Measurements from ENCODE around the gene ZKSCAN2.

Gene ZKSCAN2

DNA sequence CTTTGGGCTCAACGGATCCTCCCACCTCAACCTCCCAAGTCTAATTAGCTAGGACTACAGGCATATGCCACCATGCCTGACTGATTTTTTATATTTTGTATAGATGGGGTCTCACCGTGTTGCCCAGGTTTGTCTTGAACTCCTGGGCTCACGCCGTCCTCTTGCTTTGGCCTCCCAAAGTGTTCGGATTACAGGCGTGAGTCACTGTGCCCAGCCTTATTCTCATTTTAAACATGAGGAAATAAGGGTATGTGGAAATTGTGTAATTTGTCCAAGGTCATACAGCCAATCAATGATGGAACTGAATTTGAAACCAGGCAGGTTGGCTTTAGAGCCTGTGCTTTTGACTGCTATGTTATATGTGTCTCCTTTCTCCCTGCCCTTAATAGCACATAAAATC is 68.3 kb downstream of the ZKSCAN2 start:
- H3K9me2 ChIP-seq (ENCODE audit: low read depth, low read length), result no peaks in the 10 kb centered on the region
- no peak overlapping the region for H3K9ac ChIP-seq (ENCODE audit: low read length)
- H3K4me2 ChIP-seq (ENCODE audit: low read length), result no peak overlapping the region
- H3F3A ChIP-seq (ENCODE audit: insufficient read depth, low read length), result no peaks in the 10 kb centered on the region
- no peak for TF ChIP-seq CTCF (IDR thresholded peaks at IDR 0.05; ENCODE audit: low read length)
- no peaks in the 10 kb centered on the region for H3K4me1 ChIP-seq (ENCODE audit: insufficient read depth, low read length, severe bottlenecking)
- no peaks in the 10 kb centered on the region for H3K79me2 ChIP-seq (ENCODE audit: insufficient read depth, low read length)
- H3K27me3 ChIP-seq (ENCODE audit: insufficient read depth, low read length), result no peaks in the 10 kb centered on the region
- H2AFZ ChIP-seq (ENCODE audit: low read length), result no peak overlapping the region
- H3K27ac ChIP-seq (ENCODE audit: low read depth, low read length, poor library complexity, severe bottlenecking), result no peak overlapping the region
- no peak overlapping the region for H3K4me3 ChIP-seq (ENCODE audit: low read depth, low read length, poor library complexity, severe bottlenecking)
- no peaks in the 10 kb centered on the region for H4K20me1 ChIP-seq (ENCODE audit: insufficient read depth, low read length)
- no peaks in the 10 kb centered on the region for H3K9me3 ChIP-seq (ENCODE audit: low read length)
- H3K36me3 ChIP-seq (ENCODE audit: insufficient read depth, low read length), result no peaks in the 10 kb centered on the region

GRCh38 chr16:25187491-25187795 is 70.2 kb downstream of the ZKSCAN2 start:
- no peak for TF ChIP-seq EZH2 (IDR thresholded peaks at IDR 0.05; ENCODE audit: borderline replicate concordance, low read length)
- no peaks in the 10 kb centered on the region for H3K79me2 ChIP-seq (ENCODE audit: insufficient read depth, low read length)
- H3K4me2 ChIP-seq (ENCODE audit: low read length), result no peak overlapping the region
- H4K20me1 ChIP-seq (ENCODE audit: insufficient read depth, low read length), result no peaks in the 10 kb centered on the region
- no peaks in the 10 kb centered on the region for H3K9me3 ChIP-seq (ENCODE audit: low read length)
- no peak overlapping the region for H2AFZ ChIP-seq (ENCODE audit: low read length)
- no peaks in the 10 kb centered on the region for H3K36me3 ChIP-seq (ENCODE audit: insufficient read depth, low read length)
- H3K4me1 ChIP-seq (ENCODE audit: insufficient read depth, low read length, severe bottlenecking), result no peaks in the 10 kb centered on the region
- no peaks in the 10 kb centered on the region for H3K27me3 ChIP-seq (ENCODE audit: insufficient read depth, low read length)
- no peak overlapping the region for H3K9ac ChIP-seq (ENCODE audit: low read length)
- no peaks in the 10 kb centered on the region for H3F3A ChIP-seq (ENCODE audit: insufficient read depth, low read length)
- H3K9me2 ChIP-seq (ENCODE audit: low read depth, low read length), result no peaks in the 10 kb centered on the region
- H3K27ac ChIP-seq (ENCODE audit: low read depth, low read length, poor library complexity, severe bottlenecking), result no peak overlapping the region
- no peak overlapping the region for H3K4me3 ChIP-seq (ENCODE audit: low read depth, low read length, poor library complexity, severe bottlenecking)

Data from OCI-LY1 (cell line).